HS-5 (cell line): Measurements from ENCODE around the gene TBCEL.
"Not testable (repeated sequence)": the region's sequence is repeated elsewhere in the genome, so short reads cannot be mapped to it uniquely, and the experiment has no call there.

Experiments used
- DNase-seq: peaks from one replicate; pipeline ENCODE4 v3.0.0-alpha.2; 2012; ENCODE audit warnings: low read depth

Gene TBCEL

GRCh38 chr11:121029153-121029552 is 5.3 kb downstream of the TBCEL start:
- DNase-seq: no peak

- DNase-seq: no peak
Observed at GRCh38 chr11:121029813-121030445, 6.0 kb downstream of the TBCEL start.

GRCh38 chr11:121031167-121031566 is 7.3 kb downstream of the TBCEL start:
- DNase-seq: no peak

GRCh38 chr11:121031648-121032047 is 7.7 kb downstream of the TBCEL start:
- DNase-seq: not testable (repeated sequence)

GRCh38 chr11:121032546-121032945 is 8.6 kb downstream of the TBCEL start:
- DNase-seq: no peak

GRCh38 chr11:121033635-121034034 is 9.7 kb downstream of the TBCEL start:
- no peak for DNase-seq

GRCh38 chr11:121035169-121035755 is 11.4 kb downstream of the TBCEL start:
- no peak for DNase-seq

GRCh38 chr11:121035780-121036179 is 11.9 kb downstream of the TBCEL start:
- DNase-seq: no peak

GRCh38 chr11:121037016-121037415 is 13.1 kb downstream of the TBCEL start:
- DNase-seq: no peak

- DNase-seq: no peak
Observed at GRCh38 chr11:121038648-121039409, 14.9 kb downstream of the TBCEL start.

- no peak for DNase-seq
Observed at GRCh38 chr11:121039971-121040613, 16.2 kb downstream of the TBCEL start.

- DNase-seq: no peak
Observed at GRCh38 chr11:121040614-121041002, 16.7 kb downstream of the TBCEL start.

GRCh38 chr11:121041072-121041471 is 17.2 kb downstream of the TBCEL start:
- DNase-seq: no peak

- DNase-seq: no peak
Observed at GRCh38 chr11:121042296-121042695, 18.4 kb downstream of the TBCEL start.

GRCh38 chr11:121047926-121048325 is 24.0 kb downstream of the TBCEL start:
- DNase-seq: no peak

GRCh38 chr11:121048464-121049233 is 24.7 kb downstream of the TBCEL start:
- DNase-seq: no peak

- no peak for DNase-seq
Observed at GRCh38 chr11:121053244-121053643, 29.3 kb downstream of the TBCEL start.

GRCh38 chr11:121054266-121054665 is 30.4 kb downstream of the TBCEL start:
- DNase-seq: no peak

- DNase-seq: no peak
Observed at GRCh38 chr11:121055076-121055475, 31.2 kb downstream of the TBCEL start.

GRCh38 chr11:121057922-121058321 is 34.0 kb downstream of the TBCEL start:
- DNase-seq: no peak

- no peak for DNase-seq
Observed at GRCh38 chr11:121058941-121059340, 35.0 kb downstream of the TBCEL start.

- no peak for DNase-seq
Observed at GRCh38 chr11:121059605-121060004, 35.7 kb downstream of the TBCEL start.
